ENCODE results near the gene PFAS. TPM values are rescaled to one million over a fixed set of nuclear protein-coding genes. Genes with fewer than 3 reads are reported as not detected.

PFAS gene
- total RNA-seq, 1 experiment from 2014 or later: 228 TPM

DNA sequence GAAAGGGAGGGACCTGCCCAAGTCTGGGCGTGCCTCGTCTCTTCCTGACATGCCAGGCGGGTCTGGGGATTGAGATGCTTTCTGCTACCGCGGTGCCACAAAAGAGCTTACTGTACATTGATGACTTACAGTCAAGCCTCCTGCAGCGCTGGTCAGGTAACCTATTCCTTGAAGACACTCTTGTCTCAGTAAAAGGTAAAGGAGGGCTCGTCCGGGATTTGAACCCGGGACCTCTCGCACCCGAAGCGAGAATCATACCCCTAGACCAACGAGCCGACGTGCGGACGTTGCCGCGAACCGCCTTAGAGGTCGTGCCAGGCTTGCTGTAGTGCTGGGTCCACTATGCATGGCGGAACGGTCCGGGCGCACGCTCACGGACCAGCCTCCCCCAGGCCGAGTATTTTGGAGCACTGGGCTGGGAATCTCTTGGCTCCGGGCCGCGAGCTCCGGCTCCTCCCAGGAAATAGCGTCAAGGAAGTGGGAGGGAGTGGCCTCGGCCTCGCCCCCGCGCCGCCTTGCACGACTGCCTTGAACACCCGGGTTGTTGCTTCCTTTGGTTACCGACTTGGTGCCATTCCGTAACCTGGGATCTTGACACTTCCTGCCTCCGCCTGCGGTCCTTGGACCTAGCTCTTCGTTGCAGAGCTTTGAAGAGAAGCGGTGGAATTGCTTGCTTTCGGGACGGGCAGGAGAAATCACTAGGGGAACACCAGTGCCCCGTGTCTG, 26.3 kb upstream of the PFAS start:
- H4K5ac ChIP-seq (ENCODE audit: insufficient read length, low read depth, low read length): no peak overlapping the region

More for the DNA sequence above, 26.3 kb upstream of the PFAS start:
- H2AFZ ChIP-seq (ENCODE audit: low read length): no peak overlapping the region
- no peak overlapping the region for H3K23ac ChIP-seq (ENCODE audit: insufficient read length, low read depth, low read length)
- no peak overlapping the region for H3K56ac ChIP-seq (ENCODE audit: insufficient read length, low read depth, low read length)
- TF ChIP-seq CTCF (conservative IDR thresholded peaks at IDR 0.05): no peak
- peaks cover 12 to 28% of the 10 kb centered on the region in 2 experiments for H3K4me1 Mint-ChIP-seq
- no peak overlapping the region for H2BK120ac ChIP-seq (ENCODE audit: low read depth, low read length, poor library complexity, severe bottlenecking)
- H4K20me1 ChIP-seq (ENCODE audit: control insufficient read depth, insufficient read depth, insufficient read length): no peaks in the 10 kb centered on the region
- peak overlapping the region; percentile 50 for H3K9ac ChIP-seq (ENCODE audit: extremely low read depth, insufficient read length, low read length)
- H3K14ac ChIP-seq (ENCODE audit: insufficient read depth, low read length): peak overlapping the region; percentile 9; the same call in 1 of the 2 replicates
- peak overlapping the region; percentile 95 to 100 (median 99); a peak in 6 of 7 replicates for H3K27ac Mint-ChIP-seq
- H3K4me3 Mint-ChIP-seq: peak overlapping the region; percentile 97 to 100
- H2BK15ac ChIP-seq (ENCODE audit: low read depth, low read length): no peak overlapping the region
- no peak overlapping the region for H2BK12ac ChIP-seq (ENCODE audit: insufficient read length, low read depth, low read length)
- peaks cover 14 to 17% of the 10 kb centered on the region in 2 experiments; a peak in 4 of 5 replicates for H3K9me3 Mint-ChIP-seq
- H3K23me2 ChIP-seq (ENCODE audit: insufficient read length, low read depth, low read length, poor library complexity, severe bottlenecking): peaks cover 10% of the 10 kb centered on the region
- peaks cover 4 to 13% (median 9%) of the 10 kb centered on the region in 3 experiments; a peak in 6 of 7 replicates for H3K36me3 Mint-ChIP-seq (ENCODE audit: insufficient read depth in 1 of 3, low read depth in 3 of 3)
- no peaks in the 10 kb centered on the region for H3K27me3 ChIP-seq (ENCODE audit: insufficient read depth, low read length)
- peak; percentile 95 for DNase-seq
- H2AK5ac ChIP-seq (ENCODE audit: insufficient read length, low read length): no peak overlapping the region
- no peak overlapping the region for H3T11ph ChIP-seq (ENCODE audit: low read length)
- H3K9me3 ChIP-seq (ENCODE audit: control insufficient read depth, low read depth, low read length): no peaks in the 10 kb centered on the region
- WGBS (ENCODE audit: extremely low coverage, insufficient read length, low lambda C conversion rate): no CpG with 5 or more reads among the region's 49 CpGs
- no peak overlapping the region for H2BK5ac ChIP-seq (ENCODE audit: insufficient read length, low read length)
- no peaks in the 10 kb centered on the region for H3K4me1 ChIP-seq (ENCODE audit: insufficient read depth, low read length)
- no peak overlapping the region for H4K8ac ChIP-seq (replicated peaks; ENCODE audit: insufficient read length, low read depth, low read length)
- no peaks in the 10 kb centered on the region for H3K79me2 ChIP-seq (ENCODE audit: insufficient read depth, low read length)
- H4K91ac ChIP-seq (ENCODE audit: insufficient read length, low read depth, low read length): no peak overlapping the region
- peaks cover 25% of the 10 kb centered on the region for H3K27me3 Mint-ChIP-seq (ENCODE audit: low read depth)
- H3K79me1 ChIP-seq (ENCODE audit: insufficient read depth, low read depth, low read length, poor library complexity, severe bottlenecking): no peaks in the 10 kb centered on the region
- H2BK20ac ChIP-seq (ENCODE audit: low read depth, low read length, poor library complexity, severe bottlenecking): no peak overlapping the region
- H3K4me2 ChIP-seq (ENCODE audit: insufficient read depth, insufficient read length, low read length): peak overlapping the region; percentile 91
- no peak overlapping the region for H3K27ac ChIP-seq (ENCODE audit: insufficient read length, low read depth, low read length)
- H3K18ac ChIP-seq (ENCODE audit: insufficient read length, low read depth, low read length): peak overlapping the region; percentile 42
- H3K4ac ChIP-seq (ENCODE audit: low read depth, low read length): no peak overlapping the region

Measured in H9 (cell line).